HepG2 (cell line): ENCODE measurements around the gene MED19. TPM values are rescaled to one million over a fixed set of nuclear protein-coding genes. Genes with fewer than 3 reads are reported as not detected.

Source experiments
- ATAC-seq: fragments of 200-7000 bp; cut with Tn5 transposase; 3 replicates; pipeline ENCODE4 v1.9.1; 2020; ENCODE audit warnings: mild to moderate bottlenecking, moderate library complexity
- BruUV-seq: library from RNA; stranded (reverse); fragments of 400-500 nt; replicated peaks from 2 replicates; lab custom pipeline; 2021; lab: Mats Ljungman, UMichigan
- CTCF ChIA-PET: fragments of 300-600 bp; formaldehyde crosslinking; extraction: SDS; loops from one replicate; lab custom pipeline; 2021; ENCODE audit warnings: low total read pairs, inconsistent platforms, low intra/inter-chr PET ratio; lab: Yijun Ruan, JAX
- POLR2A ChIA-PET: fragments of 350-600 bp; sonication (Branson Sonifier 250); formaldehyde crosslinking; loops from one replicate; lab custom pipeline; 2020; ENCODE audit warnings: antibody characterized with exemption, inconsistent platforms; lab: Yijun Ruan, JAX
- DNase-seq: peaks from one replicate; pipeline ENCODE4 v3.0.0-alpha.2; 2015; ENCODE audit warnings: low spot score
- FAIRE-seq: peaks from 3 replicates; lab custom pipeline; 2011; peaks lifted over from hg19 to GRCh38; lab: Jason Lieb, UNC
- H2AFZ ChIP-seq: one replicate; pipeline ENCODE4 v1.6.1; 2011; ENCODE audit warnings: low read length, inconsistent platforms
- H3K27ac ChIP-seq: fragments of 300-600 bp; 3 replicates; pipeline ENCODE4 v1.8.0; 2011; ENCODE audit warnings: mixed run types, mild to moderate bottlenecking, mixed read lengths, low read length, inconsistent platforms; ENCODE audit not compliant: insufficient read depth; ENCODE audit errors: extremely low read length
- H3K27me3 ChIP-seq, 2 experiments: fragments of 200-600 bp in 1 of 2; 2 replicates in 1 of 2; 3 replicates in 1 of 2; pipeline versions ENCODE4 v1.6.0 to v1.8.0; 2011; ENCODE audit warnings: low read length in 2 of 2, mild to moderate bottlenecking in 2 of 2, moderate library complexity in 2 of 2, inconsistent platforms in 1 of 2; ENCODE audit not compliant: insufficient read depth in 2 of 2, control insufficient read depth in 1 of 2
- H3K36me3 ChIP-seq, 2 experiments: fragments of 200-600 bp in 1 of 2; replicated peaks in 1 of 2; 2 replicates in 1 of 2; 3 replicates in 1 of 2; pipeline versions ENCODE4 v1.5.1 to v1.8.0; 2011; ENCODE audit warnings: low read length in 2 of 2, inconsistent platforms in 1 of 2; ENCODE audit not compliant: insufficient read depth in 2 of 2, control insufficient read depth in 1 of 2
- H3K4me1 ChIP-seq: 2 replicates; pipeline ENCODE4 v1.5.1; 2012; ENCODE audit warnings: low read length, inconsistent platforms; ENCODE audit not compliant: insufficient read depth
- H3K4me2 ChIP-seq: 2 replicates; pipeline ENCODE4 v1.6.0; 2011; ENCODE audit warnings: low read depth, low read length, inconsistent platforms
- H3K4me3 ChIP-seq, 3 experiments: fragments of 200-600 bp in 1 of 3; sonication (generic), shearing (Covaris generic) in 1 of 3; replicated peaks in 1 of 3; 2 replicates each; pipeline ENCODE4 v1.5.1; 2011 to 2016; ENCODE audit warnings: low read length in 3 of 3, inconsistent platforms in 2 of 3, low read depth in 2 of 3, mild to moderate bottlenecking in 2 of 3, control low read depth in 1 of 3, mixed read lengths in 1 of 3; ENCODE audit not compliant: insufficient read depth in 1 of 3
- H3K79me2 ChIP-seq: one replicate; pipeline ENCODE4 v1.6.1; 2011; ENCODE audit warnings: low read length, inconsistent platforms; ENCODE audit not compliant: insufficient read depth
- H3K9ac ChIP-seq: 2 replicates; pipeline ENCODE4 v1.6.0; 2011; ENCODE audit warnings: mild to moderate bottlenecking, low read depth, low read length, inconsistent platforms; ENCODE audit not compliant: insufficient read depth
- H3K9me3 ChIP-seq: 2 replicates; pipeline ENCODE4 v1.5.1; 2012; ENCODE audit warnings: mild to moderate bottlenecking, low read length
- H4K20me1 ChIP-seq: 2 replicates; pipeline ENCODE4 v1.6.0; 2011; ENCODE audit warnings: inconsistent platforms, mild to moderate bottlenecking, low read length, moderate library complexity; ENCODE audit not compliant: insufficient read depth
- JUND ChIP-seq: sonication (generic); formaldehyde crosslinking; IDR thresholded peaks from 2 replicates; pipeline ENCODE4 v1.8.0; 2022; ENCODE audit warnings: mild to moderate bottlenecking, missing genetic modification reagents
- MAFK ChIP-seq, 2 experiments: IDR thresholded peaks in 1 of 2; conservative IDR thresholded peaks in 1 of 2; 2 replicates each; pipeline ENCODE4 v1.6.1; 2011; ENCODE audit warnings: improper control_type of control experiment in 2 of 2, low read length in 2 of 2
- MTF1 ChIP-seq: sonication (generic); formaldehyde crosslinking; IDR thresholded peaks from 2 replicates; pipeline ENCODE4 v1.5.0; 2020; ENCODE audit warnings: missing genetic modification reagents
- MXD4 ChIP-seq: IDR thresholded peaks from 2 replicates; pipeline ENCODE4 v1.6.1; 2016; ENCODE audit warnings: mild to moderate bottlenecking, missing biosample characterization, missing genetic modification reagents
- PHF8 ChIP-seq: sonication (generic); formaldehyde crosslinking; IDR thresholded peaks from 2 replicates; pipeline ENCODE4 v1.5.0; 2020; ENCODE audit warnings: missing genetic modification reagents
- RARG ChIP-seq: sonication (generic); formaldehyde crosslinking; IDR thresholded peaks from 2 replicates; pipeline ENCODE4 v1.4.0; 2020; ENCODE audit warnings: low read depth, mild to moderate bottlenecking, missing genetic modification reagents
- SCMH1 ChIP-seq: sonication (generic); formaldehyde crosslinking; IDR thresholded peaks from 2 replicates; pipeline ENCODE4 v1.9.0; 2021; ENCODE audit warnings: missing genetic modification reagents, mild to moderate bottlenecking, borderline replicate concordance
- STAG1 ChIP-seq: sonication (generic); formaldehyde crosslinking; IDR thresholded peaks from 2 replicates; pipeline ENCODE4 v1.4.0; 2020; ENCODE audit warnings: missing genetic modification reagents
- THRA ChIP-seq: sonication (generic); formaldehyde crosslinking; IDR thresholded peaks from 2 replicates; pipeline ENCODE4 v1.4.0; 2020; ENCODE audit warnings: missing genetic modification reagents, borderline replicate concordance
- TSC22D2 ChIP-seq: sonication (generic); formaldehyde crosslinking; IDR thresholded peaks from 2 replicates; pipeline ENCODE4 v1.5.1; 2020; ENCODE audit warnings: missing genetic modification reagents, mild to moderate bottlenecking, borderline replicate concordance
- ZHX1 ChIP-seq: sonication (generic); formaldehyde crosslinking; IDR thresholded peaks from 2 replicates; pipeline ENCODE4 v1.8.1; 2022; ENCODE audit warnings: low read depth, mild to moderate bottlenecking, missing genetic modification reagents
- ZNF101 ChIP-seq: sonication (generic); formaldehyde crosslinking; IDR thresholded peaks from 2 replicates; pipeline ENCODE4 v1.4.0; 2020; ENCODE audit warnings: mild to moderate bottlenecking, low read depth, missing genetic modification reagents, borderline replicate concordance
- ZNF121 ChIP-seq: sonication (generic); formaldehyde crosslinking; IDR thresholded peaks from 2 replicates; pipeline ENCODE4 v1.5.0; 2020; ENCODE audit warnings: mild to moderate bottlenecking, missing genetic modification reagents
- ZNF138 ChIP-seq: sonication (generic); formaldehyde crosslinking; IDR thresholded peaks from 2 replicates; pipeline ENCODE4 v1.5.0; 2020; ENCODE audit warnings: mild to moderate bottlenecking, low read depth, missing genetic modification reagents
- ZNF225 ChIP-seq: sonication (generic); formaldehyde crosslinking; IDR thresholded peaks from 2 replicates; pipeline ENCODE4 v1.4.0; 2020; ENCODE audit warnings: mild to moderate bottlenecking, missing genetic modification reagents
- ZNF335 ChIP-seq: sonication (generic); formaldehyde crosslinking; IDR thresholded peaks from 2 replicates; pipeline ENCODE4 v1.4.0; 2020; ENCODE audit warnings: missing genetic modification reagents
- ZNF770 ChIP-seq: sonication (generic); formaldehyde crosslinking; IDR thresholded peaks from 2 replicates; pipeline ENCODE4 v1.5.0; 2020; ENCODE audit warnings: mild to moderate bottlenecking, missing genetic modification reagents
- WGBS: methylation state at CpG from one replicate; pipeline ENCODE4 v1.1.6; 2017; ENCODE audit warnings: low lambda C conversion rate; 5-methylcytosine and 5-hydroxymethylcytosine counted together
- in situ Hi-C: cut with HindIII; loops from 2 replicates; pipeline ENCODE4 v1.10.0; 2017; ENCODE audit warnings: low pct_unique_long_range_greater_than_20kb; ENCODE audit not compliant: extremely low pct_ligation_motif_present
- intact Hi-C: fragments of 100-400 bp; cut with micrococcal nuclease; formaldehyde crosslinking; loops from one replicate; pipeline ENCODE4 v1.10.0; 2022; ENCODE audit not compliant: unreplicated experiment
- polyA plus RNA-seq, 8 experiments: library from polyadenylated mRNA; depleted of rRNA in 3 of 8; stranded (reverse) in 7 of 8; unstranded in 1 of 8; fragments of >200 nt; fragmentation: Illumina TruSeq in 4 of 8; extraction: Trizol in 4 of 8; gene quantifications; 2 replicates each; pipeline versions ENCODE4 v1.2.1 to v1.2.3, GENCODE V29; 2011 to 2016; ENCODE audit warnings: low read depth in 4 of 8, missing spikeins in 1 of 8, mixed read lengths in 1 of 8; ENCODE audit not compliant: insufficient read depth in 1 of 8
- total RNA-seq, 5 experiments: library from RNA; depleted of rRNA; stranded (reverse); fragments of >200 nt; fragmentation: Illumina TruSeq; extraction: Trizol; gene quantifications; 2 replicates each; pipeline ENCODE4 v1.2.3, GENCODE V29; 2016; ENCODE audit warnings: low read depth in 1 of 5

Gene MED19
- total and polyA plus RNA-seq, 2 of the 13 experiments (the other 11 are each of a cell fraction or from before 2014, with no cell fraction given), result 12.9 to 13.8 TPM

- TSS peak; percentile 46 for BruUV-seq
- Histone ChIP-seq H3K4me2 (peak within 1 kb of the TSS; percentile 95), H3K4me1 (peaks cover 35% of the 10 kb centered on the region), H2AFZ (peak within 1 kb of the TSS; percentile 99), H3K4me3 (peak within 1 kb of the TSS; percentile 81 to 91 (median 88)), H3K9ac (peak within 1 kb of the TSS; percentile 98), H3K79me2 (peaks cover 44% of the 10 kb centered on the region), H3K27me3 (no peaks in the 10 kb centered on the region; a peak in 1 of 5 replicates), H4K20me1 (no peaks in the 10 kb centered on the region), H3K9me3 (no peaks in the 10 kb centered on the region), H3K36me3 (peaks cover 8 to 15% of the 10 kb centered on the region in 2 experiments; a peak in 4 of 5 replicates), H3K27ac (peak within 1 kb of the TSS; percentile 98)
- DNase-seq (peak; percentile 97), ATAC-seq (peak; percentile 92), FAIRE-seq (no peak)
- POLR2A ChIA-PET, result interaction anchor here (0.7 to 1.8 kb wide), 2 partner anchors 35 to 44 kb away, joined by 4 to 5 read pairs; partner anchors contain the start of genes MED19 and TMX2
- intact Hi-C loops (loop anchor here (1.0 to 10.0 kb wide), 3 partner anchors 44 to 226 kb away; partner anchors contain the start of genes MED19 and TMX2), in situ Hi-C loops (loop anchor here (25.0 kb wide), 2 partner anchors 619 to 844 kb away; partner anchors contain the start of gene OR5B21)
- CTCF ChIA-PET, result no interaction called here
- under 1% methylated on average over 26 of the region's 96 CpGs for WGBS
- TF ChIP-seq RARG (CRISPR knock-in tag) (no peak), PHF8 (CRISPR knock-in tag) (peak; percentile 78), MXD4 (CRISPR knock-in tag) (peak; percentile 55; the same call in 1 of the 2 replicates), THRA (CRISPR knock-in tag) (0 out of 2 replicates have a peak, but pooled peaks have one; percentile 4), ZNF101 (CRISPR knock-in tag) (peak; percentile 39; the same call in 1 of the 2 replicates), SCMH1 (no peak), MTF1 (no peak), ZNF121 (CRISPR knock-in tag) (no peak), MAFK (conservative IDR thresholded peaks at IDR 0.05 in 1 of 2, IDR thresholded peaks at IDR 0.05 in 1 of 2; ENCODE audit: low read length in 2 of 2) (no peak), STAG1 (CRISPR knock-in tag) (no peak), JUND (0 out of 2 replicates have a peak, but pooled peaks have one; percentile 49), ZNF335 (0 out of 2 replicates have a peak, but pooled peaks have one; percentile 15), ZNF138 (CRISPR knock-in tag) (0 out of 2 replicates have a peak, but pooled peaks have one; percentile 48), ZHX1 (peak; percentile 55; the same call in 1 of the 2 replicates), TSC22D2 (CRISPR knock-in tag) (0 out of 2 replicates have a peak, but pooled peaks have one; percentile 21), ZNF770 (CRISPR knock-in tag) (no peak), ZNF225 (CRISPR knock-in tag) (no peak)
These were observed 44.1 kb downstream of the MED19 start, which contains the start of gene ZDHHC5 for GRCh38 chr11:57667736-57668433. Gene ZDHHC5, plus strand, starts transcription at chr11:57668114. Its CDS starts 4,977 bp downstream, at chr11:57673091.
